Tibial artery (tissue), 4 donors: ENCODE measurements around the gene ADAM10.

Experiments used
- DNase-seq, 2 donors: peaks; one replicate each; pipeline ENCODE4 v3.0.0-alpha.2; 2019
- H3K27ac ChIP-seq, 2 donors: fragments of 200-600 bp; sonication (generic) in 1 of 2; 1 replicate in 1 of 2; 2 replicates in 1 of 2; pipeline ENCODE4 v1.5.1; 2018 to 2019; ENCODE audit warnings: mild to moderate bottlenecking in 1 of 2
- H3K27me3 ChIP-seq, 2 donors: fragments of 200-600 bp; sonication (generic) in 1 of 2; one replicate each; pipeline versions ENCODE4 v1.5.1 to v1.6.0; 2016 to 2019
- H3K36me3 ChIP-seq, 3 donors: fragments of 200-600 bp; sonication (generic) in 2 of 3; one replicate each; pipeline ENCODE4 v1.5.1; 2016 to 2019; ENCODE audit warnings: mild to moderate bottlenecking in 2 of 3
- H3K4me1 ChIP-seq, 4 donors: fragments of 200-600 bp; sonication (generic) in 2 of 4; 1 replicate in 3 of 4; 2 replicates in 1 of 4; pipeline ENCODE4 v1.5.1; 2016 to 2019
- H3K4me3 ChIP-seq, 2 donors: fragments of 200-600 bp; sonication (generic) in 1 of 2; 1 replicate in 1 of 2; 2 replicates in 1 of 2; pipeline ENCODE4 v1.5.1; 2018 to 2019; ENCODE audit warnings: mild to moderate bottlenecking in 2 of 2
- H3K9me3 ChIP-seq, 3 donors: fragments of 200-600 bp; sonication (generic) in 1 of 3; one replicate each; pipeline ENCODE4 v1.5.1; 2016 to 2019
- intact Hi-C: fragments of 100-400 bp; cut with DNase I; formaldehyde crosslinking; loops from one replicate; pipeline ENCODE4 v1.15.0; 2023; ENCODE audit warnings: low total_unique reads
- TF ChIP-seq, protein P1 (sequence below), 2 experiments: fragments of 200-600 bp in 1 of 2; fragments of 450-650 bp in 1 of 2; IDR thresholded peaks; one replicate each; pipeline ENCODE4 v1.5.1; 2017 to 2019; ENCODE audit warnings: antibody characterized with exemption in 2 of 2, mild to moderate bottlenecking in 1 of 2, moderate library complexity in 1 of 2

Gene ADAM10

DNA sequence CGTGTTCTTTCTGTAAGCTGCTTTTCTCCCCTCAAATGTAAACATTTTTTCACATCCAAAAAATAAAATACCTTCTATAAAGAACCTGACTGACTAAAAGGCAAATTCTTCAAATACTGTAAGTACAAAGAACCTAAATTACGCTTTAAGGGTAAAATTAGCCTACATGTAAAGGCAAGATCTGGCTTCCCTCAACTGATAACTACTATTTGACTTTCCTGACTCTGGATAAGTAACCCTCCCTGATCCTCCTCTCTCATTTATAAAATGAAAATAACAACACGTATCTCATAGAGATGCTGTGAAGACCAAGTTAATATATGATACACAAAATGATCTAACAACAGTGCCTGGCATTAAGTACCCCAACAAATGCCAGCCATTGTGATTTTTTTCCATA is 12.2 kb downstream of the ADAM10 start:
- no peaks in the 10 kb centered on the region for H3K27me3 ChIP-seq
- H3K4me3 ChIP-seq = no peak overlapping the region
- no peaks in the 10 kb centered on the region for H3K36me3 ChIP-seq
- H3K4me1 ChIP-seq = peaks cover 0 to 48% (median 14%) of the 10 kb centered on the region in 4 donors
- H3K9me3 ChIP-seq = no peaks in the 10 kb centered on the region
- no peak for DNase-seq
- H3K27ac ChIP-seq = no peak overlapping the region
- intact Hi-C loops = no loop called here
- TF ChIP-seq, protein P1, sequence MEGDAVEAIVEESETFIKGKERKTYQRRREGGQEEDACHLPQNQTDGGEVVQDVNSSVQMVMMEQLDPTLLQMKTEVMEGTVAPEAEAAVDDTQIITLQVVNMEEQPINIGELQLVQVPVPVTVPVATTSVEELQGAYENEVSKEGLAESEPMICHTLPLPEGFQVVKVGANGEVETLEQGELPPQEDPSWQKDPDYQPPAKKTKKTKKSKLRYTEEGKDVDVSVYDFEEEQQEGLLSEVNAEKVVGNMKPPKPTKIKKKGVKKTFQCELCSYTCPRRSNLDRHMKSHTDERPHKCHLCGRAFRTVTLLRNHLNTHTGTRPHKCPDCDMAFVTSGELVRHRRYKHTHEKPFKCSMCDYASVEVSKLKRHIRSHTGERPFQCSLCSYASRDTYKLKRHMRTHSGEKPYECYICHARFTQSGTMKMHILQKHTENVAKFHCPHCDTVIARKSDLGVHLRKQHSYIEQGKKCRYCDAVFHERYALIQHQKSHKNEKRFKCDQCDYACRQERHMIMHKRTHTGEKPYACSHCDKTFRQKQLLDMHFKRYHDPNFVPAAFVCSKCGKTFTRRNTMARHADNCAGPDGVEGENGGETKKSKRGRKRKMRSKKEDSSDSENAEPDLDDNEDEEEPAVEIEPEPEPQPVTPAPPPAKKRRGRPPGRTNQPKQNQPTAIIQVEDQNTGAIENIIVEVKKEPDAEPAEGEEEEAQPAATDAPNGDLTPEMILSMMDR (IDR thresholded peaks at IDR 0.05) = no peak

DNA sequence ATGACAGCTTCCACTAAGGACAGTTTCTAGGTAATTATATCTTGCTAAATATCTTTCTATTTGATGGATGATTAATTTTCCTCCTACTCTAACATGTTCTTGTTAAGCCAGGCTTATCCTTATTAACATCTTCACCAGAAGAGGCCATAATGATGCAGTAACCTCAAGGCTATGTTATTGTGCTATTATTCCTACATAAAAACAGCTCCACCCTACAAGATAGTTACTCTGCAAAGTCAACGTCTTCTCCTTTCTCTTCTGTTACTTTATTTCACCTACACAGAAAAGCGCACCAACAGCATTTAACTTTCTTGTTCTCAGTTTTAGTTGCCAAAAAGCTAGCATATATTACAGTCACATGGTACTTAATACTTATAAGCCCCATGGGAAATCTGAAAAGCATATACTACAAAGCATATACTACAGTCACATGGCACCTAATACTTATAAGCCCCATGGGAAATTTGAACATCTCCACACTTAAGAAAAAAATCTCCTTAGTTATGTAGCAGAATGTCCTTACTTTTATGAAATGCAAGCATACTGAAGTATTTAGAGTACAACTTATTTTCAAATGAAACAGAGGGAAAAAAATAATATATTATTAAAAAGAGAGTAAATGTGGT is 13.4 kb downstream of the ADAM10 start:
- intact Hi-C loops = no loop called here
- Histone ChIP-seq H3K9me3 (no peaks in the 10 kb centered on the region), H3K27me3 (no peaks in the 10 kb centered on the region), H3K27ac (no peak overlapping the region), H3K4me3 (no peak overlapping the region), H3K4me1 (peaks cover 4 to 53% (median 19%) of the 10 kb centered on the region in 4 donors), H3K36me3 (no peaks in the 10 kb centered on the region)
- TF ChIP-seq, protein P1 (IDR thresholded peaks at IDR 0.05) = no peak
- no peak for DNase-seq

DNA sequence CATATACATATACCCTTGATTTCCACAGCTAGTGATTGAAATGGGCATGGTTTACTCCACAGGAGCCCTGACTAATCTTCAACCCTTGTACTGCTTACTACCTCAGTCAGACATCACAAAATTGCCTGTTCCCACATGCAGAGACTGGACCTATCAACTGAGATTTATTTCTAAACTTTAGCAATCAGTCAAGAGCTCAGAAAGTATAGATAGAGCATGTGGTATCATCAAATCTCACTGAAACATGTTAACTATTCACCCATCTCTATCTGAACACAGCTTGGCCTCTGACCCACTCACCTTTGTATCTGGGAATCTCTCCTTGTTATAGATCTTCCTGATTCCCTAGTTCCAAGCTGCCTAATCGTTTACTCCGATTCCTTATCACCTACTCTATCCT is 14.6 kb downstream of the ADAM10 start:
- Histone ChIP-seq H3K9me3 (no peaks in the 10 kb centered on the region), H3K36me3 (no peaks in the 10 kb centered on the region), H3K4me3 (no peak overlapping the region), H3K27me3 (no peaks in the 10 kb centered on the region), H3K27ac (no peak overlapping the region), H3K4me1 (peaks cover 4 to 49% (median 18%) of the 10 kb centered on the region in 4 donors)
- TF ChIP-seq, protein P1 (IDR thresholded peaks at IDR 0.05) = no peak
- no peak for DNase-seq
- intact Hi-C loops = no loop called here

DNA sequence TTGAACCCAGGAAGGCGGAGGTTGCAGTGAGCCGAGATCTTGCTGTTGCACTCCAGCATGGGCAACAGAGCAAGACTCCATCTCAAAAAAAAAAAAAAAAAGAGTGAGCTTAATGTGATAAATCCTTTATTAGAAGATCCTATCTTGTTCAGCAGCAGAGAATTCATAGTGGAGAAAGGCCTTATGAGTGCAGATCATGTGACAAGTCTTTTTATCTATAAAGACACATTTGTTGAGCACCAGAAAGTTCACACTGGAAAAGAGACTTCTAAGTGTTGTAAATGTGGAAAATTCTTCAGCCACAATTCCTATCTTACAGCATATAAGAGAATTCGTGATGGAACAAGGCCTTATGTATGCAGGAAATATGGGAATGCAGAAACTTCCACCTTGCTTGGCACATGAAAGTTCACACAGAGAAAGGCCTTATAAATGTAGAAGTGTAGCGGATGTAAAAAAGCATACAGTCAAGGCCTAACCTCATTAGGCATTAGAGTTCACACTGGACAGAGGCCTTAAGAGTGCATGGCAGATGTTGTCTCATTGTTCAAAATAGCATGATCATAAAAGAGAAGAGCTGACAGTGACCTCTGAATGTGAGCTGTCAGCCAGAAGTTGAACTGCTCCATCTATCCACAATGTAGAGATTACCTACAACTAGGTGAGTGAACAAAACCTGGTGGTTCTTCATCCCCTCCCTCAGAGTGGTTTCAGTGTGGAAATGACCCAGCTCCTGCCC is 16.7 kb downstream of the ADAM10 start:
- H3K27me3 ChIP-seq = no peaks in the 10 kb centered on the region
- DNase-seq = no peak
- no peak overlapping the region for H3K4me3 ChIP-seq
- H3K9me3 ChIP-seq = no peaks in the 10 kb centered on the region
- intact Hi-C loops = no loop called here
- H3K27ac ChIP-seq = no peak overlapping the region
- H3K4me1 ChIP-seq = peaks cover 4 to 38% (median 12%) of the 10 kb centered on the region in 4 donors
- no peaks in the 10 kb centered on the region for H3K36me3 ChIP-seq
- TF ChIP-seq, protein P1 (IDR thresholded peaks at IDR 0.05) = no peak

DNA sequence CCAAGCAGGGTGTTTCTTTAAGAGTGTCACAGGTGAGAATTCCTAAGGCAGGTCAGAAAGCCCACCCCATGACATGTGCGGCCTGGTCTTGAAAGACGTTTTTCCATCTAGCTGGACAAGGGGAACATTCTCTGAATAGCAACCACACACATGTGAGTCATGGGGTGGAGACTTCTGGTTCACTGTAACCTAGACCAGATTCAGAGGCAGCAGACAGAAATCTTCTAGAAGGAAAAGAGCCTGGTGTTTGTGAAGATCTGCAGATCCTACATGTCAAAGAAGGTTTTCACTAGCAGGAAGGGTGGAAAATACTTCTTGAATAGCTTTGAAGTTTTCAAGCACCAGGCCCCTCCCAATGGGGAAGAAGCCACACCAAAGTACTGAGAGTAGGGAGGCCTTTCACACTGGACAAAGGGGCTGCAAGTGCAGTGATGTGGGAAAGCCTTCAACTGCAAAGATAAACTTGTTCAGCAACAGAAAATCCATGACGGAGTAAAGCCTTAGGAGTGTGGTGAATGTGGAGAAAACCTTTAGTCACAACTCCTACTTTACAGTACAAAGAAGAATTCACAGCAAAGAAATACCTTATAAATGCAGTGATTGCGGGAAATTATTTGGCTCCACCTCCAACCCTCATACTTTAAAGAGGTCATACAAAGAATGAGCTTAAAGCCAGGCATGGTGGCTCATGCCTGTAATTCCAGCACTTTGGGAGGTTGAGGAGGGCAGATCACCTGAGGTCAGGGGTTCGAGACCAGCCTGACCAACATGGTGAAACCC is 17.6 kb downstream of the ADAM10 start:
- DNase-seq = no peak
- H3K27ac ChIP-seq = peak overlapping the region in 1 of 2 donors; percentile 17
- H3K4me1 ChIP-seq = peaks cover 4 to 32% (median 12%) of the 10 kb centered on the region in 4 donors
- no peaks in the 10 kb centered on the region for H3K9me3 ChIP-seq
- intact Hi-C loops = no loop called here
- no peaks in the 10 kb centered on the region for H3K36me3 ChIP-seq
- H3K27me3 ChIP-seq = no peaks in the 10 kb centered on the region
- no peak overlapping the region for H3K4me3 ChIP-seq
- TF ChIP-seq, protein P1 (IDR thresholded peaks at IDR 0.05) = no peak
